ENCODE measurements around the gene PADI4. TPM values are rescaled to one million over a fixed set of nuclear protein-coding genes. Genes with fewer than 3 reads are reported as not detected.

PADI4 gene
- total RNA-seq, 1 donor = not detected

- DNase-seq (ENCODE audit: low read depth) = no peak
- H3K4me3 ChIP-seq (ENCODE audit: low read depth, low read length) = no peak overlapping the region
- no peak for TF ChIP-seq CTCF (IDR thresholded peaks at IDR 0.05; ENCODE audit: insufficient read depth, low read length)
Observed at GRCh38 chr1:17352419-17352909, 44.5 kb downstream of the PADI4 start.

- no peak for TF ChIP-seq CTCF (IDR thresholded peaks at IDR 0.05; ENCODE audit: insufficient read depth, low read length)
- no peak for DNase-seq (ENCODE audit: low read depth)
- H3K4me3 ChIP-seq (ENCODE audit: low read depth, low read length) = no peak overlapping the region
Observed at GRCh38 chr1:17355898-17356297, 47.9 kb downstream of the PADI4 start.

- H3K4me3 ChIP-seq (ENCODE audit: low read depth, low read length) = no peak overlapping the region
- DNase-seq (ENCODE audit: low read depth) = no peak
- TF ChIP-seq CTCF (IDR thresholded peaks at IDR 0.05; ENCODE audit: insufficient read depth, low read length) = no peak
Observed at GRCh38 chr1:17356387-17357026, 48.5 kb downstream of the PADI4 start.

- H3K4me3 ChIP-seq (ENCODE audit: low read depth, low read length) = no peak overlapping the region
- no peak for TF ChIP-seq CTCF (IDR thresholded peaks at IDR 0.05; ENCODE audit: insufficient read depth, low read length)
- no peak for DNase-seq (ENCODE audit: low read depth)
Observed at GRCh38 chr1:17358557-17358956, 50.6 kb downstream of the PADI4 start.

GRCh38 chr1:17359031-17359430 lies 51.0 kb downstream of the PADI4 start:
- no peak overlapping the region for H3K4me3 ChIP-seq (ENCODE audit: low read depth, low read length)
- no peak for TF ChIP-seq CTCF (IDR thresholded peaks at IDR 0.05; ENCODE audit: insufficient read depth, low read length)
- no peak for DNase-seq (ENCODE audit: low read depth)

- no peak overlapping the region for H3K4me3 ChIP-seq (ENCODE audit: low read depth, low read length)
- no peak for DNase-seq (ENCODE audit: low read depth)
- TF ChIP-seq CTCF (IDR thresholded peaks at IDR 0.05; ENCODE audit: insufficient read depth, low read length) = no peak
Observed at GRCh38 chr1:17359808-17360207, 51.8 kb downstream of the PADI4 start.

Data from fibroblast of the aortic adventitia (primary cell).